Measurements from ENCODE around the gene BPIFB4.

DNA sequence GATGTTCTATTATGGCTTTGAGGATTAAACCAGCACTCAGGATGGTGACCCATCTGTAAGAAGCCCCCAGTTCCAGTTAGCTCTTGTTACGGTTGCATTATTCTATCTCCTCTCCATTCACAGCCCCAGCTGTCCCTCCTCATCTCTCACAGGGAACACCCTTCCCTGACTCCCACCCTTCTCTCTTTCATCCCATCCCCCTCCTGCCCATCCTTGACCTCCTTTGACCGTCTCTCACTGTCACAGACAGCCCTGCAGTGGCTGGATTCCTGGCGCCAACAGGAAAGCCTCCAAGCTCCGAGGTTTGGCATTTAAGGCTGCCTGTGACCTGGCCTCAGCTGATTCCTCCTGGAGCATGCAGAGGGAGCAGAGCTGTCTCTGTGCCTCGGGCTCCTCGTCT is 4.2 kb upstream of the BPIFB4 start:
- TF ChIP-seq EZH2 (optimal IDR thresholded peaks at IDR 0.05; ENCODE audit: low read depth, low read length): no peak
- no peak for TF ChIP-seq CTCF (IDR thresholded peaks at IDR 0.05; ENCODE audit: low read length)
- no peak for TF ChIP-seq EZH2phosphoT487 (IDR thresholded peaks at IDR 0.05; ENCODE audit: low read length)
